Measurements from ENCODE around the gene CFAP43. TPM values are rescaled to one million over a fixed set of nuclear protein-coding genes. Genes with fewer than 3 reads are reported as not detected.
A peak's percentile ranks its signal among the peaks of the same experiment; 100 is the strongest.

Gene CFAP43
- total RNA-seq, 1 experiment from 2014 or later = 0.42 TPM

GRCh38 chr10:104268713-104269645, 36.8 kb upstream of the CFAP43 start, which contains the start of gene GSTO2 (continued):
- peak; percentile 40; the same call in 1 of the 2 replicates for TF ChIP-seq ARID4B (CRISPR knock-in tag; IDR thresholded peaks at IDR 0.05; ENCODE audit: borderline replicate concordance)
- TF ChIP-seq ZNF512 (CRISPR knock-in tag; IDR thresholded peaks at IDR 0.05; ENCODE audit: borderline replicate concordance) = no peak
- no peak for TF ChIP-seq ZNF423 (CRISPR knock-in tag; IDR thresholded peaks at IDR 0.05)
- no peak for TF ChIP-seq ZNF281 (CRISPR knock-in tag; IDR thresholded peaks at IDR 0.05)
- TF ChIP-seq, protein P1, sequence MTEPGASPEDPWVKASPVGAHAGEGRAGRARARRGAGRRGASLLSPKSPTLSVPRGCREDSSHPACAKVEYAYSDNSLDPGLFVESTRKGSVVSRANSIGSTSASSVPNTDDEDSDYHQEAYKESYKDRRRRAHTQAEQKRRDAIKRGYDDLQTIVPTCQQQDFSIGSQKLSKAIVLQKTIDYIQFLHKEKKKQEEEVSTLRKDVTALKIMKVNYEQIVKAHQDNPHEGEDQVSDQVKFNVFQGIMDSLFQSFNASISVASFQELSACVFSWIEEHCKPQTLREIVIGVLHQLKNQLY (CRISPR knock-in tag; IDR thresholded peaks at IDR 0.05) = no peak
- peak; percentile 27; the same call in 1 of the 2 replicates for TF ChIP-seq FOXP1 (CRISPR knock-in tag; IDR thresholded peaks at IDR 0.05; ENCODE audit: borderline replicate concordance)
- TF ChIP-seq CREM (CRISPR knock-in tag; IDR thresholded peaks at IDR 0.05) = peak; percentile 91
- TF ChIP-seq SMAD3 (CRISPR knock-in tag; IDR thresholded peaks at IDR 0.05; ENCODE audit: borderline replicate concordance) = 0 out of 2 replicates have a peak, but pooled peaks have one; percentile 22

- CTCF ChIA-PET = interaction anchor here (0.7 to 1.9 kb wide), 4 partner anchors 13 to 85 kb away, joined by 3 to 11 read pairs (median 5); partner anchors contain the start of genes CFAP58 and GSTO1
- H3K4me1 Mint-ChIP-seq = peaks cover 11% of the 10 kb centered on the region
- POLR2A ChIA-PET = interaction anchor here (1.0 to 1.6 kb wide), 3 partner anchors 12 to 85 kb away, joined by 3 to 6 read pairs (median 5); partner anchors contain the start of gene CFAP58
- no peak for TF ChIP-seq TEAD4 (CRISPR knock-in tag; IDR thresholded peaks at IDR 0.05)
- no peak for TF ChIP-seq CBFB (CRISPR knock-in tag; IDR thresholded peaks at IDR 0.05; ENCODE audit: low read depth)
- TF ChIP-seq IRF2 (CRISPR knock-in tag; IDR thresholded peaks at IDR 0.05; ENCODE audit: borderline replicate concordance, low read depth) = no peak
- TF ChIP-seq MYBL2 (CRISPR knock-in tag; IDR thresholded peaks at IDR 0.05) = no peak
- no peak for TF ChIP-seq ATF1 (CRISPR knock-in tag; IDR thresholded peaks at IDR 0.05)
- TF ChIP-seq ZNF281 (CRISPR knock-in tag; IDR thresholded peaks at IDR 0.05) = no peak
- no peak for TF ChIP-seq SMAD4 (CRISPR knock-in tag; IDR thresholded peaks at IDR 0.05)
- TF ChIP-seq, protein P2, sequence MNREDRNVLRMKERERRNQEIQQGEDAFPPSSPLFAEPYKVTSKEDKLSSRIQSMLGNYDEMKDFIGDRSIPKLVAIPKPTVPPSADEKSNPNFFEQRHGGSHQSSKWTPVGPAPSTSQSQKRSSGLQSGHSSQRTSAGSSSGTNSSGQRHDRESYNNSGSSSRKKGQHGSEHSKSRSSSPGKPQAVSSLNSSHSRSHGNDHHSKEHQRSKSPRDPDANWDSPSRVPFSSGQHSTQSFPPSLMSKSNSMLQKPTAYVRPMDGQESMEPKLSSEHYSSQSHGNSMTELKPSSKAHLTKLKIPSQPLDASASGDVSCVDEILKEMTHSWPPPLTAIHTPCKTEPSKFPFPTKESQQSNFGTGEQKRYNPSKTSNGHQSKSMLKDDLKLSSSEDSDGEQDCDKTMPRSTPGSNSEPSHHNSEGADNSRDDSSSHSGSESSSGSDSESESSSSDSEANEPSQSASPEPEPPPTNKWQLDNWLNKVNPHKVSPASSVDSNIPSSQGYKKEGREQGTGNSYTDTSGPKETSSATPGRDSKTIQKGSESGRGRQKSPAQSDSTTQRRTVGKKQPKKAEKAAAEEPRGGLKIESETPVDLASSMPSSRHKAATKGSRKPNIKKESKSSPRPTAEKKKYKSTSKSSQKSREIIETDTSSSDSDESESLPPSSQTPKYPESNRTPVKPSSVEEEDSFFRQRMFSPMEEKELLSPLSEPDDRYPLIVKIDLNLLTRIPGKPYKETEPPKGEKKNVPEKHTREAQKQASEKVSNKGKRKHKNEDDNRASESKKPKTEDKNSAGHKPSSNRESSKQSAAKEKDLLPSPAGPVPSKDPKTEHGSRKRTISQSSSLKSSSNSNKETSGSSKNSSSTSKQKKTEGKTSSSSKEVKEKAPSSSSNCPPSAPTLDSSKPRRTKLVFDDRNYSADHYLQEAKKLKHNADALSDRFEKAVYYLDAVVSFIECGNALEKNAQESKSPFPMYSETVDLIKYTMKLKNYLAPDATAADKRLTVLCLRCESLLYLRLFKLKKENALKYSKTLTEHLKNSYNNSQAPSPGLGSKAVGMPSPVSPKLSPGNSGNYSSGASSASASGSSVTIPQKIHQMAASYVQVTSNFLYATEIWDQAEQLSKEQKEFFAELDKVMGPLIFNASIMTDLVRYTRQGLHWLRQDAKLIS (CRISPR knock-in tag; IDR thresholded peaks at IDR 0.05; ENCODE audit: borderline replicate concordance) = no peak
- TF ChIP-seq, protein P3, sequence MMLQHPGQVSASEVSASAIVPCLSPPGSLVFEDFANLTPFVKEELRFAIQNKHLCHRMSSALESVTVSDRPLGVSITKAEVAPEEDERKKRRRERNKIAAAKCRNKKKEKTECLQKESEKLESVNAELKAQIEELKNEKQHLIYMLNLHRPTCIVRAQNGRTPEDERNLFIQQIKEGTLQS (CRISPR knock-in tag; conservative IDR thresholded peaks at IDR 0.05) = no peak
- no peak for TF ChIP-seq ZNF416 (CRISPR knock-in tag; IDR thresholded peaks at IDR 0.05)
Observed at GRCh38 chr10:104268405-104268712, 36.2 kb upstream of the CFAP43 start.

More at GRCh38 chr10:104268405-104268712, 36.2 kb upstream of the CFAP43 start:
- H3K4me3 Mint-ChIP-seq = peak overlapping the region; percentile 96
- peak overlapping the region; percentile 94 for H3K27ac Mint-ChIP-seq
- peaks cover 39% of the 10 kb centered on the region for H3K36me3 Mint-ChIP-seq
- no peaks in the 10 kb centered on the region for H3K27me3 Mint-ChIP-seq (ENCODE audit: low read depth)
- no peak for ATAC-seq
- no peak for DNase-seq (ENCODE audit: low spot score)
- H3K9me3 Mint-ChIP-seq = no peaks in the 10 kb centered on the region

All from WTC11 (cell line).